Mononuclear cell (primary cell): ENCODE data around the gene MOCS1. TPM values are rescaled to one million over a fixed set of nuclear protein-coding genes. Genes with fewer than 3 reads are reported as not detected.
A peak's percentile ranks its signal among the peaks of the same experiment; 100 is the strongest.
"Not testable (repeated sequence)": the region's sequence is repeated elsewhere in the genome, so short reads cannot be mapped to it uniquely, and the experiment has no call there.

ENCODE experiments used
- H3K27me3 ChIP-seq: 2 replicates; pipeline ENCODE4 v1.6.0; 2011; ENCODE audit warnings: low read length, control low read depth; ENCODE audit not compliant: insufficient read depth
- H3K4me1 ChIP-seq: 2 replicates; pipeline ENCODE4 v1.5.1; 2011; ENCODE audit warnings: mild to moderate bottlenecking, low read length, control low read depth; ENCODE audit not compliant: insufficient read depth
- H3K4me3 ChIP-seq: 2 replicates; pipeline ENCODE4 v1.5.1; 2011; ENCODE audit warnings: mild to moderate bottlenecking, low read length, moderate library complexity
- H3K9me3 ChIP-seq: 2 replicates; pipeline ENCODE4 v1.5.1; 2011; ENCODE audit warnings: low read depth, mild to moderate bottlenecking, control low read depth, low read length
- total RNA-seq: library from RNA; depleted of rRNA; stranded (reverse); fragments of >200 nt; gene quantifications from one replicate; pipeline ENCODE4 v1.2.3, GENCODE V29; 2012

MOCS1 gene
- total RNA-seq, result 0.63 TPM

DNA sequence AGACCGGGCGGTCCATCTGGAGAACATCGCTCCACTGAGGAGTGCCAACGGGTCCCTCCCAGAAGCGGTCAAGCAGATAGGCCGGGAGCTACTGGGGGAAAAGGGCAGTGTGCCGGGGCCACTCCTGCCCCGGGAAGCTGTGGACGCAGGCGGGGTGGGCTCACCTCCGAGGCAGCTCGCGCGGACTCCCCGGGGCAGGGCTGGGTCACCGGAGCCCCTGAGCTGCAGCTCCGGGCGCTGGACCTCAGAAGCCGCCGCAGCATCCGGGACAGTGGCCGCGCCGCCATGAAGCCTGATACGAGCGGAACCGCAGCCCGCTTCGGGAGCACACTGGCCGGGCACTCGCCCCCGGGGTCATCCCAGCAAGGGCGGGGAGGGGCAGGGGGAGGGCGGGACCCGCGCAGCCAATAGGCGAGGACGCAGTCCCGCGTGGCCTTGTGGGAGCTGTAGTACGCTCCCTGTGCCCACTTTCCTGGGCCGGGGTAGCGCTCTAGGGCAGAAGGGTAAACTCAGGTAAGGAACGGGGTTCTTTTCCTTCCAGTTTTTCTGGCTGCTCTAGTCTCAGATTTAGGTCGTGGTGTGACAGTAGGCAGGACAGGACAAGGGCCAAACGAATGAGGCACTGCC lies at the start of gene MOCS1:
Gene MOCS1 (minus strand): TSS at position 332 of the 627 bp plus-strand sequence. CDS start 45 bp downstream, at position 287.
- Histone ChIP-seq H3K27me3 (peaks cover 22% of the 10 kb centered on the region), H3K9me3 (no peaks in the 10 kb centered on the region), H3K4me3 (peak within 1 kb of the TSS; percentile 18), H3K4me1 (no peaks in the 10 kb centered on the region)

DNA sequence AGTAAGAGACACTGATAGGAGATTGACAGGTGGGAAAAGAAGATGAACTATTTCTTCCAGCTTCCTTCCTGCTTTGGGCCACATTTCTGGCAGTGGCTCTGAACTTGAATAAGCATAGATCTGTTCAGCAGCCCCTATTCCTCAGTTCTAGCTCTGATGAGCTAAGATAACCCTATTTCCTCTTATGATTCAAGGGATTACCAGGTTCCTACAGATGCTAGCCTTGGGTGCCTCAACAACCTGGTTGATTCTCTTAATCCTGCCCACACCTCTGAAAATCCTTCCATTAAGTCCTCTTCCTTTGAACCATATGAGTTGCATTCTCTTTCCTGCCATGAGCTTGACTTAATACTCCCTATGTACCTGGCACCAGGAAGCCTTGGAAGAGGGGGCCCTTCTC lies 49.8 kb upstream of the MOCS1 start:
- H3K4me3 ChIP-seq, result no peak overlapping the region
- no peaks in the 10 kb centered on the region for H3K9me3 ChIP-seq
- no peaks in the 10 kb centered on the region for H3K27me3 ChIP-seq
- no peaks in the 10 kb centered on the region for H3K4me1 ChIP-seq

DNA sequence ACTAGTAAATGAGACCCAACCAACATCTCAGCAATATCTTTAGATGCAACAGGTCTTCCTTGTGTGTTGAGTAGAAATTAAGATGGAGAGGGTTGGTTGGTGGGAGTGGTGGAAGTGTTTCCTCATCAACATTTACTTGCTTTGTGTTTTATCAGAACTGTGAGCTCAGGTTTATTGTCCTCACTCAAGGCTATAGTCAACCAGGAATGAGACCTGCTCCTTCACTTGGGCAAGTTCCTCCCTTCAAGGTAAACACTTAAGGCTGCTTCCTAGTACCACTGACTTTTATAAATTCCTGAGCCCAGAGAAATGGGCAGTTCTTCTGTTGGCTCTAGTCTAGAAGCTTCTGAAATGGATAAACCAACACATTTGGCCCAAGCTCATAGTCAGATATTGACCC lies 48.9 kb upstream of the MOCS1 start:
- H3K4me1 ChIP-seq, result no peaks in the 10 kb centered on the region
- no peaks in the 10 kb centered on the region for H3K9me3 ChIP-seq
- no peak overlapping the region for H3K4me3 ChIP-seq
- no peaks in the 10 kb centered on the region for H3K27me3 ChIP-seq

DNA sequence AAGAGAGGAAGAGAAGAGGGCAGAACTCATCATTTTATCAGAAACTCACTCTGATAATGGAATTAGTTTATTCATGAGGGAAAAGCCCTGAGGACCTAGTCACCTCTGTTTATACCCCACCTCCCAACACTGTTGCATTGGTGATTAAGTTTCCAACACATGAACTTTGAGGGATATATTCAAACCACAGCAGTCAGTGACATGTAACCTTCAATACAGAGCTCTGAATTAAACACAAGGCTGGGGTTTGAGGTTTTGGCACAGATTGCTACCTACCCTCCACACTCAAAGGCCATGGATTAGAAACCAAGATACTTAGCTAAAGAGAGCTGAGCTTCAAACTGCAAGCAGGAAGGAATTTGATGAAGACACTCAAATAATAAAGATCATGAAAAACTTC lies 48.5 kb upstream of the MOCS1 start:
- no peaks in the 10 kb centered on the region for H3K27me3 ChIP-seq
- no peaks in the 10 kb centered on the region for H3K9me3 ChIP-seq
- no peaks in the 10 kb centered on the region for H3K4me1 ChIP-seq
- H3K4me3 ChIP-seq, result no peak overlapping the region

GRCh38 chr6:39980839-39981580 lies 46.7 kb upstream of the MOCS1 start:
- Histone ChIP-seq H3K9me3 (no peaks in the 10 kb centered on the region), H3K4me1 (no peaks in the 10 kb centered on the region), H3K27me3 (no peaks in the 10 kb centered on the region), H3K4me3 (no peak overlapping the region)

DNA sequence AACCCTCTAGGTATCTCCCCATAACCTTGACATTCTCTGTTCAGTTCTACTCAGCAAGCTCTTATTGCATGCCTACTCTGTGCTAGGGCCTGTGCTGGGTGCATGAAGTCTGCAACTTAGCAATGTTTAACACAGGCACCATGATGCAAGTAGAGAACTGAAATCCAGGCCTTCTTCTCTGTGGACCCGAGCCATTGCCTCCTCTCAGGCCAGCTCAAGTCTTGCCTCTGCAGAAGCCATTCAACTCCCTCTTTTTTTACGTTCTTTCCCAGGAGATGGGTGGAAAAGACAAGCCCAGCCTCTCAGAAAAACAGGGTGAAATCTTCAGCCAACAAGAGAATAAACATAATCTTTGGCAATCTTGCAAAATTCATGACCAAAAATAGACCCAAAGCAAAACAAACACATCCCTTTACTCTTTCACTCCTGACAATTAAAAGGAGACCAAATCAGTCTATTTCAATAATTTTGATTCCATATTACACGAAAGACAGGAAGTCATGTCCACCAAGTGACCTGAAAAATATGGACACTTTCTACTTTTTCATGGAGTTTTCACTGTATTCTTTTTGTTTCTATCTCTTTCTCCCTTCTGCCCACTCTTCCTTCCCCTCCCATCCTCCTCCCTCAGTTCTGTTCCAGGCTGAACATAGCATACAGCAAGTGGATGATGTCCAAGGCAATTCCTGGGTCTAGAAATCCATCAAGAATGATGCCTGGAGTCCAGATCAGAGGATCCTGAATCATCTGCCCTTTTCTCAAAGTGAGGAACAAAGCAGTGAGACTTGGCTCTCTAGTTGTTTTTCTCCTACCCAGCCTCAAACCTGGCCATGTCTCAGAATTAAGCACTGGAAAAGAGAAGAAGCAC lies 45.4 kb upstream of the MOCS1 start:
- Histone ChIP-seq H3K4me3 (no peak overlapping the region), H3K27me3 (no peaks in the 10 kb centered on the region), H3K9me3 (no peaks in the 10 kb centered on the region), H3K4me1 (no peaks in the 10 kb centered on the region)

GRCh38 chr6:39978240-39978639 lies 44.0 kb upstream of the MOCS1 start:
- no peak overlapping the region for H3K4me3 ChIP-seq
- H3K27me3 ChIP-seq, result no peaks in the 10 kb centered on the region
- H3K9me3 ChIP-seq, result no peaks in the 10 kb centered on the region
- H3K4me1 ChIP-seq, result no peaks in the 10 kb centered on the region

DNA sequence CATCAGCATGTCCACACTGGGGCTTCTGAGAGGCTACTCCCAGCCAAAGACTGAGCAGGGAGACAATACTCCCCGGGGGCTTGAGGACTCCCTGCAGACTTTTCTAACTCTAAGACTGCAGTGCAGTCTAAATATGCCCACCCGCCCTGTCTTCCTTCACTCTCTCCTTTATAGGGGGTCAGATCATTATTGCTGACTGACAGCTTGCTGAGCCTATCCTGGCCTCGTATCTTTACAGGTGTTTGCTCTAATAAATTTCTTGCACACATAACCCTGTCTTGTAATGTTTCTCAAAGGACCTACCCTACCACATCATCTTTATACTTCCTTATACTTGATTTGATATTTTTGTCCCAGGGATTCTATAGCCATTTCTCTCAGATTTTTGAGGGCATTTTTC lies 39.4 kb upstream of the MOCS1 start:
- no peaks in the 10 kb centered on the region for H3K9me3 ChIP-seq

GRCh38 chr6:39972717-39973116 lies 38.5 kb upstream of the MOCS1 start:
- not testable (repeated sequence) for H3K27me3 ChIP-seq, H3K9me3 ChIP-seq, H3K4me3 ChIP-seq, H3K4me1 ChIP-seq

More for the DNA sequence above, 39.4 kb upstream of the MOCS1 start:
- no peaks in the 10 kb centered on the region for H3K4me1 ChIP-seq
- H3K4me3 ChIP-seq, result no peak overlapping the region
- no peaks in the 10 kb centered on the region for H3K27me3 ChIP-seq

- not testable (repeated sequence) for H3K9me3 ChIP-seq, H3K4me1 ChIP-seq, H3K4me3 ChIP-seq, H3K27me3 ChIP-seq
These were observed 36.9 kb upstream of the MOCS1 start for GRCh38 chr6:39971131-39971530.

DNA sequence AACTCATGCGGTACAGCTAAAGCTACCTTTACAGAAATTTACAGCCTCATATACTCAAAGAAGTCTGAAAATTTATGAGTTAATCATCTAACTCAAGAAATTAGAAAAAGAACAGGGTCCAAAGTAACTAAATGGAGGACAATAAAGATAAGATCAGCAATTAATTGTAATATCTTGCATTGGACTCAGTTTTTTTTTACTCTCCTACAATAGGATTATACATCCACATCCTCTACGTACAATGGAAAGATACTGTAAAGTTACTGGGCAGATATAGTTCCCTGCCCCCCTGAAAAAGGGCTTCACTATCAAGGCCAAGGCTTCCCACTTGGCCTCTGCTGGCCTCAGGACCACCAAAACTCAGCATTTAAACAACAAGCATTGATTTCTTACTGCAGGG lies 31.5 kb upstream of the MOCS1 start:
- Histone ChIP-seq H3K27me3 (peaks cover 8% of the 10 kb centered on the region), H3K9me3 (no peaks in the 10 kb centered on the region), H3K4me1 (no peaks in the 10 kb centered on the region), H3K4me3 (no peak overlapping the region)

DNA sequence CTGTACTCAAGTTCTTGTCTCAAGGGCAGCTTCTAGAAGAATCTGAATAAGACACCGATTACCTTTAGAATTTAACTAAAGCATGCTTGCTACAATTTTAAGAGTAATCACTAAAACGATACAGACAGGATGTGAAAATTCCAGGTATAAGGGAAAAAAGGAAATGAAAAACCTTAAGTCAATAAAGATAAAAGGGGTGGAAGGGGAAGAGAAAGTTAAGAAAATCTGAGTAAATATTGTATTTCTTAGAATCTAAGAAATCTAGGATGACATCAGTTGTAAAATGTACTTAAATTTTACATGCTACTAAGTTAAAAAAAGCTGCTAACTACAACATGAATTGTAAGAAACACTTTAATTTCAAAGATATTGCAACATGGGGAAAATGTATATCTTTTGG lies 30.3 kb upstream of the MOCS1 start:
- Histone ChIP-seq H3K27me3 (peaks cover 8% of the 10 kb centered on the region), H3K4me3 (no peak overlapping the region), H3K4me1 (no peaks in the 10 kb centered on the region), H3K9me3 (no peaks in the 10 kb centered on the region)

- Histone ChIP-seq H3K9me3 (no peaks in the 10 kb centered on the region), H3K4me1 (no peaks in the 10 kb centered on the region), H3K4me3 (no peak overlapping the region), H3K27me3 (peaks cover 8% of the 10 kb centered on the region)
These were observed 29.8 kb upstream of the MOCS1 start for GRCh38 chr6:39964094-39964493.

DNA sequence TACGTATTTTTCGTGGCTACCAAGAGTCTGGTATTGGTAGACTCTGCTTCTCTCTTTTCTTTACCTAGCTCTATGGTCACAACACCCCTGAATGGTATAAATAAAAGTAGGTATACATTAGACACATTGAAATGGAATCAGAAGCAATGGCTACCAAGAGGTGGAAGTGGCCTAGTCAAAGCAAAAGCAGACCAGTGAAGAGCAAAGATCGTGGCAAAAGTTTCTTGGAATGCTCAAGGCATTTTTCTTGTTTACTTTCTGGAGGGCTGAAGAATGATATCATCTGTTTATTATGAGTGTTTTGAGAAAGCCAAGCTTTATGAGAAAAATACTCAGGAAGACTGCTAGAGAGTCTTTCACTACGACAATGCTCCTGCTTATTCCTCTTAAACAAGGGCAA lies 28.6 kb upstream of the MOCS1 start:
- no peak overlapping the region for H3K4me3 ChIP-seq
- H3K4me1 ChIP-seq, result no peaks in the 10 kb centered on the region
- no peaks in the 10 kb centered on the region for H3K9me3 ChIP-seq
- H3K27me3 ChIP-seq, result peaks cover 8% of the 10 kb centered on the region

- Histone ChIP-seq H3K4me1 (no peaks in the 10 kb centered on the region), H3K27me3 (peaks cover 8% of the 10 kb centered on the region), H3K9me3 (no peaks in the 10 kb centered on the region), H3K4me3 (no peak overlapping the region)
These were observed 26.9 kb upstream of the MOCS1 start for GRCh38 chr6:39961178-39961577.
